ENCODE data around the gene TSHZ2.

- TF ChIP-seq CTCF (IDR thresholded peaks at IDR 0.05; ENCODE audit: low read length) (no peak), EZH2 (IDR thresholded peaks at IDR 0.05; ENCODE audit: borderline replicate concordance, low read length) (no peak)
Observed at GRCh38 chr20:53059848-53060247, 87.7 kb downstream of the TSHZ2 start.

Data from OCI-LY1 (cell line).